ENCODE data around the gene ERVFRD-1.

ERVFRD-1 gene

GRCh38 chr6:11069760-11070159 lies 41.8 kb downstream of the ERVFRD-1 start:
- DNase-seq (ENCODE audit: low spot score), result no peak
- no peak for TF ChIP-seq CTCF (IDR thresholded peaks at IDR 0.05; ENCODE audit: extremely low read depth, missing control alignments)

- no peak for TF ChIP-seq CTCF (IDR thresholded peaks at IDR 0.05; ENCODE audit: extremely low read depth, missing control alignments)
- DNase-seq (ENCODE audit: low spot score), result no peak
Observed at GRCh38 chr6:11067348-11067747, 44.2 kb downstream of the ERVFRD-1 start.

- no peak for TF ChIP-seq CTCF (IDR thresholded peaks at IDR 0.05; ENCODE audit: extremely low read depth, missing control alignments)
Observed at GRCh38 chr6:11066505-11067347, 44.8 kb downstream of the ERVFRD-1 start.

GRCh38 chr6:11065436-11066202 lies 45.9 kb downstream of the ERVFRD-1 start:
- no peak for DNase-seq (ENCODE audit: low spot score)
- no peak for TF ChIP-seq CTCF (IDR thresholded peaks at IDR 0.05; ENCODE audit: extremely low read depth, missing control alignments)

More at GRCh38 chr6:11066505-11067347, 44.8 kb downstream of the ERVFRD-1 start:
- no peak for DNase-seq (ENCODE audit: low spot score)

- no peak for DNase-seq (ENCODE audit: low spot score)
- no peak for TF ChIP-seq CTCF (IDR thresholded peaks at IDR 0.05; ENCODE audit: extremely low read depth, missing control alignments)
Observed at GRCh38 chr6:11064836-11065235, 46.7 kb downstream of the ERVFRD-1 start.

- TF ChIP-seq CTCF (IDR thresholded peaks at IDR 0.05; ENCODE audit: extremely low read depth, missing control alignments), result no peak
- DNase-seq (ENCODE audit: low spot score), result no peak
Observed at GRCh38 chr6:11062715-11063114, 48.8 kb downstream of the ERVFRD-1 start.

GRCh38 chr6:11062083-11062482 lies 49.4 kb downstream of the ERVFRD-1 start:
- TF ChIP-seq CTCF (IDR thresholded peaks at IDR 0.05; ENCODE audit: extremely low read depth, missing control alignments), result no peak
- DNase-seq (ENCODE audit: low spot score), result no peak

All from GM20000 (cell line).